SKM-1 (cell line): ENCODE measurements around the gene APBB1.

Experiments
- DNase-seq: peaks from one replicate; lab custom pipeline; 2025; ENCODE audit not compliant: unreplicated experiment; lab: John Stamatoyannopoulos, UW

The APBB1 gene

DNA sequence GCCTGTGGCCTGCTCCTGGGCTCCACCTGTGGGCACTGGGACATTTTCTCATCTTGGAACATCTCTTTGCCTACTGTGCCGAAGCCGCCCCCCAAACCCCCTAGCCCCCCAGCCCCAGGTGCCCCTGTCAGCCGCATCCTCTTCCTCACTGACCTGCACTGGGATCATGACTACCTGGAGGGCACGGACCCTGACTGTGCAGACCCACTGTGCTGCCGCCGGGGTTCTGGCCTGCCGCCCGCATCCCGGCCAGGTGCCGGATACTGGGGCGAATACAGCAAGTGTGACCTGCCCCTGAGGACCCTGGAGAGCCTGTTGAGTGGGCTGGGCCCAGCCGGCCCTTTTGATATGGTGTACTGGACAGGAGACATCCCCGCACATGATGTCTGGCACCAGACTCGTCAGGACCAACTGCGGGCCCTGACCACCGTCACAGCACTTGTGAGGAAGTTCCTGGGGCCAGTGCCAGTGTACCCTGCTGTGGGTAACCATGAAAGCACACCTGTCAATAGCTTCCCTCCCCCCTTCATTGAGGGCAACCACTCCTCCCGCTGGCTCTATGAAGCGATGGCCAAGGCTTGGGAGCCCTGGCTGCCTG lies 27.3 kb downstream of the APBB1 start:
- DNase-seq, result no peak

- no peak for DNase-seq
Measured at GRCh38 chr11:6390718-6391469, 28.0 kb downstream of the APBB1 start.

DNA sequence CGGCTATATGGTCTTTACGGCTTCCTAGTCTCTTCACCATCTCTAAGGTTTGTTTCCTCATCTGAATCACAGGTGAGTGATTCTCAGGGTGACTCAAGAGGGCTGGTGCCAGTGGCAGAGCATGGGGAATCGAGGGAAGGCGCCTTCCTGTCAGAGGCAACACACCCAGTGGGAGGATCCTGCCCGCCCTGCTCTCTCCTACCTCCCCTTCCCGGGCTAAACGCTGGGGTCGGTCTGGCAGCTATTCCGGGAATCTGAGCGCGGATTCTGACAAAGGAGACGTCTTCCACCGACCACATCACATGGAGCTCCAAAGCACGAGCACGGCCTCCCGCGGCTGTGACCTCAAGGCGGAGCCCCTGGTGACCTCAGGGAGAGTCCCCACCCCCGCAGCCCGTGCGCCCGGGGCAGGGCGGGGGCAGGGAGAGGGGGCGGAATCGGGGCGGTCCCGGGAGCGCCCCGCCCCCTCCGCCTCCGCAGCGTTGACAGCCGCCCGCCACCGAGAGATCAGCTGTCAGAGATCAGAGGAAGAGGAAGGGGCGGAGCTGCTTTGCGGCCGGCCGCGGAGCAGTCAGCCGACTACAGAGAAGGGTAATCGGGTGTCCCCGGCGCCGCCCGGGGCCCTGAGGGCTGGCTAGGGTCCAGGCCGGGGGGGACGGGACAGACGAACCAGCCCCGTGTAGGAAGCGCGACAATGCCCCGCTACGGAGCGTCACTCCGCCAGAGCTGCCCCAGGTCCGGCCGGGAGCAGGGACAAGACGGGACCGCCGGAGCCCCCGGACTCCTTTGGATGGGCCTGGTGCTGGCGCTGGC lies 28.8 kb downstream of the APBB1 start, which contains the start of gene SMPD1:
Gene SMPD1, plus strand, starts transcription at position 570 of the 813 bp plus-strand sequence. Its CDS starts 125 bp downstream, at position 695.
- peak; percentile 91 for DNase-seq

DNA sequence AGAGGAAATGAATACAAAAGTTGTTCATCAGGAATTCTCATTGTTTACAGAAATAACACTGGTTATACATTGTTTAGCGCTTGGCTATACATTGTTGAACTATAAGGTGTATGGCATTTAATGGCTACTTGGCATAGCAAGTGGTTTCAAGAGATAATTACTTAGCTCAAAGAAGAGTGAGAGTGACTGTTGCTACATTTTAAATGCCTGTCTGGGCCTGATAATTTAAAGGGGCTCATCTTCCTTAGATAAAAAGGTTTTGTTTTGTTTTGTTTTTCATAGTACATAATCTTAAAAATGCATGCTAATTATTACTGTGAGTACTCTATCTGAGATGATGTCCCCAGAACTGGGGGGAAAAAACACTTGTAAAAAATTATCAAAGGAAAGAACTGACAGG lies 30.1 kb downstream of the APBB1 start:
- DNase-seq, result no peak

GRCh38 chr11:6387811-6388599 lies 30.9 kb downstream of the APBB1 start:
- no peak for DNase-seq

GRCh38 chr11:6385046-6385777 lies 33.7 kb downstream of the APBB1 start:
- DNase-seq, result no peak

DNA sequence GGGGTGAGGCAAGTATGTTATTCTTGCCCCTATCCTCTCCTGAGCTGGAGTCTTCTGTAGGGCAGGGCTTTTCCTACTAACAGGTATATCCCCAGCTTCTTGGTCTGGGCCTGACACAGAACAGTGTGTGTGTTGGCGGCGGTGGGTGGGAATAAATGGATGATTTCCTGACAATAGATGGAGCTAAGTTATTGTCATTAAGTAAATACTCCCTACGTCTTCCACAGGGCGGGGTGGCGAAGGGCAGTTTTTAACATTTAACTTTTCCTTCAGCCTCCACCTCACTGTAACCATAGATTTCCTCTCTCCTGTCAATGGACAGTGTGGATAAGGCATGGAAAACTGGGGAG lies 40.3 kb downstream of the APBB1 start:
- DNase-seq, result no peak

DNA sequence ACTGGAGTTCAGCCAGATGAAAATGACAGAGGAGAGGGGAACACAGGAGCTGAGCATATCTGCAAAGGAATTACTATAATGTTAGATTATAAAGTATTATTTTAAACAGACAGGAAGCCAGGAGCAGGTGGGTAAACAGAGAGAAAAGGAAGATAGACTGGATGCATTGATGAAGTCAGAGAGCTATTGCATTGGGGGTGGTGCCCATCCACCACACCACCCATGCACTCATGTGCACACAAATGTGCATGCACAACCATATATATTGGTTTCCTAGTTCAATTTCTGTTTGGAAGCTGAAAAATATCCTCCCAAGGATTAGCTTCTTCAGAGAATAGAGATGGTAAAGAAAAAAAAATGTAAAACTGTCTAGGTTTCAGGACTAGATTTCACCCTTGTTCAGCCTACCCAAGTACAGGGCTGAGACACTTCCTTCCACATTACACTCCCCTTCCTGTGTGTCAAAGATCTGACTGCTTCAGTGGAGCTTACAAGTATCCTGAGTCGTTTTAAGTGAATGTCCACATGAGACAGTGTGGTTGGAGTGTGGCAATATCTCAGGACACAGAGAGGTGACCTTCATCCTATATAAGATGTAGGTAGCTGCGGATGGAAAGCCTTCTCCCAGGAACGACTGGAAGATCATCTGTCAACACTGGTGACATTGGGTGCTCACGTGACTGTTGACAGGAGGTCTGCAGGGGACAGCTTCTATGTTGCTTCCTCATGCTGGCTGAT lies 40.8 kb downstream of the APBB1 start:
- DNase-seq, result peak; percentile 79

DNA sequence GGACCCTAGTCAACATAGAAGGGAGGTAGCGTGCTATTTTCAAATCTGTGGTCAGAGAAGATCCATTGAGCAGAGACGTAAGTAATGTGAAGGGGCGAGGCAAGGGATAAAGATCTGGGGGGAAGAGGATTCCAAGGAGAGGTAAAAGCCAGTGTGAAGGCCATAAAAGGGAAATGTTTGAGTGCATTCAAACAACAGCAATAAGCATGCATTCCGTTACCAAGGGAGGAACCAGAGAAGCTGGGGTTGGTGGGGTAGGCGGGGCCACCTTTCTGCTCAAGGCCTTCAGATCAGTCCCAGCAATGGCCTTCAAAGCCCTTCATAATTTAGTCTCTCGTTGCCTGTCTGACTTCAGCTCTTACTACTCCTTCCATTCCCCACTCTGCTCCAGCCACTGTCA lies 47.1 kb downstream of the APBB1 start:
- no peak for DNase-seq

DNA sequence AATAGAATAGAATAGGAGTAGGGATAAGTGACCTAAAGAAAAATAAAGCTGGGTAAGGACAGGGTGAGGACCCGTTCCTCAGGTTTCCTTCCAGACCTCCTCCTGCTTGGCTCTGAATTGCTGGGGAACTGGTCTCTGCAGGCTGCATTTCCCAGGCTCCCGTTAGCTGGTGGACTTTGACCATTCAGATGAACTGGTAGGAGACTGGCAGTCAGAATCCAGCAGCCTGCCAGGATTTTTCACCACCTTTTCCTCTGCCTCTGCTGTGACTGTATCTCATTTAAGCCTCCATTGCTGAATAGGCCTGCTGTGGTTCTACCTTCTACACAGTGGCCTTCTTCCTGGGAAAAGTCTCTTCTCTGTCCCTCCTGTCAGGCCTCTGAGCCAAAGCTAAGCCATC lies 53.2 kb downstream of the APBB1 start:
- no peak for DNase-seq

DNA sequence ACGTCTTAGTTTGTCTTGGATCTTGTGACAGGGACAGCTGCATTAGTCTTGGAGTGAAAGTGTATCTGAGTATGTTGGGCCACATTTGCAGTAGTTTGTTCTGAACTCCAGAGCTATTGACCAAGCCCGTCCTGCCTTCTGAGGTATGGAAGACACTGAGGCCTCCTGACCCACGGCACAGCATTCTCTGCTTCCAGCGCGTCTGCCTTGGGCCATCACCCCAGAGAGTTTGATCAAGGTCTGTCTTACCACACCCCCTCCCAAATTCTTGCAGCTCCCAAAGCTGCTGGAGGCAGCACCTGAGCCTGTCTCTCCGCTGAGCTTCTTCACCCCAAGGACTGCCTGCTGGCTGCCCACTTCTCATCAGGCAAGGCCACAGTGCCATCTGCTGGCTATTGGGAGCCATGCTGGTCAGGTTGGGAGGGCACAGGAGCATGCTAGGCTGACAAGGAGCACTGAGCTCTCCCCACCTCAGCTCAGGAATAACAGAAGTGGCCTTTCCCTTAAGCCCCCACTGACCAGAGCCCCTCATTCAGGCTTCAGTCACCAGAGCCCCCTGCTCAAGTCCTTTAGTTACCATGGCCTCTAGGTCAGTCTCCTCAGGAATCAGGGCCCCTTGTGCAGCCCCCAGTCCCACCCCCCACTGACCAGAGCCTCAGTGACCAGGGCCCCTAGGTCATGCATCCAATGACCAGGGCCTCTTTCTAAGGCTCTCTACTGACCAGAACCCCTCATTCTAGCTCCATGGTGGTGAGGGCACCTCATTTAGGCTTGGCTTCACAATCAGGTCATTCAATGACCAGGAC lies 55.8 kb downstream of the APBB1 start:
- peak; percentile 8 for DNase-seq

DNA sequence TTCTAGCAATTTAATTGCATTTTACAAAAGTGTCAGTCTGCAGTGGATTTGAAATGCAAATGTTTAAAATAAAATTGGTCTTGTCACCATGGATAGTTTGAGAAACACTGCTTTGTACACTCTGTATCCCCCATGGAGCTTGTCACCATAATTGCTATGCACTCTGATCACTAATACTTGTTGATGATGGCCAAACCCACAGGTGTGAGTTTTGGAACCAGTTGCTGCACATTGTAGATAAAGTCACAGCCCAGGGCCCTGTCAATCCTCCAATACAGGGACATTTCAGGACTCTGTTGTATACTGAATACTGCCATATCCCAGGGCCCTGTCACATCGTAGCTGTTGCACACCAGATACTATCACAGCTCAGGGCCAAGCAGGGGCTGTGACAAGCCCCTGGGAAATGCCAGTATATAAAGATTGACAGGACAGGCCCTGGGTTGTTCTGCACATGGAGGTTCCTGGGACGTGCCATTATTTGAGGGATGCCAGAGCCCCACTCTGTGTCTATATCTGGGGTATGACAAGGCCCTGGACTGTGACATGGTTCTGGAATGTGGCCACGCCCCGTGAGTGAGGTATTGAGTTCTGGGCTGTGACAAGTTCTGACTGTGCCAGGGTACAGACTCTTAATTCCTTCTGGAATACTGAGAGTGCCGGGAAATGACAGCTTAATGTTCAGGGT lies 56.6 kb downstream of the APBB1 start:
- DNase-seq, result no peak

- no peak for DNase-seq
Measured at GRCh38 chr11:6360183-6360582, 58.7 kb downstream of the APBB1 start.

GRCh38 chr11:6357222-6357621 lies 61.7 kb downstream of the APBB1 start:
- DNase-seq, result no peak

- no peak for DNase-seq
Measured at GRCh38 chr11:6356503-6357055, 62.3 kb downstream of the APBB1 start.

GRCh38 chr11:6354651-6355485 lies 64.0 kb downstream of the APBB1 start:
- no peak for DNase-seq

GRCh38 chr11:6353367-6353987 lies 65.4 kb downstream of the APBB1 start:
- DNase-seq, result peak; percentile 23
